GM12864 (cell line): ENCODE data around the gene SUPT3H.

Source experiments
- DNase-seq: peaks from one replicate; pipeline ENCODE4 v3.0.0-alpha.2; 2011; ENCODE audit warnings: low read depth
- H3K4me3 ChIP-seq: 2 replicates; pipeline ENCODE4 v1.5.1; 2011; ENCODE audit warnings: mild to moderate bottlenecking, low read depth, low read length, control low read depth
- CTCF ChIP-seq: IDR thresholded peaks from 2 replicates; pipeline ENCODE4 v1.5.1; 2011; ENCODE audit warnings: low read depth, mild to moderate bottlenecking, moderate library complexity, low read length, control low read depth, inconsistent platforms; ENCODE audit errors: missing control alignments

The SUPT3H gene

GRCh38 chr6:44780161-44780560 lies 597.6 kb downstream of the SUPT3H start:
- no peak for TF ChIP-seq CTCF
- DNase-seq: no peak
- no peak overlapping the region for H3K4me3 ChIP-seq

GRCh38 chr6:44779130-44779826 lies 598.5 kb downstream of the SUPT3H start:
- no peak overlapping the region for H3K4me3 ChIP-seq
- no peak for DNase-seq
- no peak for TF ChIP-seq CTCF
